GM23338 (cell line): ENCODE results near the gene NXPE2. TPM values are rescaled to one million over a fixed set of nuclear protein-coding genes. Genes with fewer than 3 reads are reported as not detected.

Experiments
- ATAC-seq: fragments of 200-7000 bp; cut with Tn5 transposase; 3 replicates; pipeline ENCODE4 v1.9.1; 2020
- DNase-seq: peaks from one replicate; pipeline ENCODE4 v3.0.0-alpha.2; 2015; ENCODE audit warnings: low spot score
- H2AFZ ChIP-seq: fragments of 200-600 bp; sonication (generic); 2 replicates; pipeline ENCODE4 v1.8.0; 2016; ENCODE audit warnings: antibody characterized with exemption, mild to moderate bottlenecking, moderate library complexity
- H3F3A ChIP-seq: fragments of 200-600 bp; sonication (generic); replicated peaks from 2 replicates; pipeline ENCODE4 v1.8.0; 2017; ENCODE audit warnings: antibody characterized with exemption, mixed run types, low read depth
- H3K27ac ChIP-seq: fragments of 200-600 bp; sonication (generic); 2 replicates; pipeline ENCODE4 v1.6.1; 2016; ENCODE audit warnings: low read depth
- H3K27me3 ChIP-seq: fragments of 200-600 bp; sonication (generic); 2 replicates; pipeline ENCODE4 v1.8.0; 2016; ENCODE audit warnings: mild to moderate bottlenecking, mixed run types, moderate library complexity; ENCODE audit not compliant: insufficient read depth
- H3K36me3 ChIP-seq: fragments of 200-600 bp; sonication (generic); 2 replicates; pipeline ENCODE4 v1.8.0; 2016; ENCODE audit warnings: mild to moderate bottlenecking; ENCODE audit not compliant: insufficient read depth
- H3K4me1 ChIP-seq: fragments of 200-600 bp; sonication (generic); 2 replicates; pipeline ENCODE4 v1.8.0; 2016; ENCODE audit warnings: mild to moderate bottlenecking, moderate library complexity; ENCODE audit not compliant: insufficient read depth
- H3K4me2 ChIP-seq: fragments of 200-600 bp; sonication (generic); 2 replicates; pipeline ENCODE4 v1.7.1; 2017; ENCODE audit warnings: mixed run types
- H3K4me3 ChIP-seq: fragments of 200-600 bp; sonication (generic); 2 replicates; pipeline ENCODE4 v1.6.1; 2016; ENCODE audit warnings: mixed run types
- H3K79me2 ChIP-seq: fragments of 200-600 bp; sonication (generic); replicated peaks from 2 replicates; pipeline ENCODE4 v1.8.0; 2017; ENCODE audit warnings: mild to moderate bottlenecking; ENCODE audit not compliant: insufficient read depth
- H3K9me2 ChIP-seq: fragments of 200-600 bp; sonication (generic); 2 replicates; pipeline ENCODE4 v1.8.0; 2017; ENCODE audit not compliant: insufficient read depth
- H4K20me1 ChIP-seq: fragments of 200-600 bp; sonication (generic); replicated peaks from 2 replicates; pipeline ENCODE4 v1.8.0; 2017; ENCODE audit warnings: mild to moderate bottlenecking; ENCODE audit not compliant: insufficient read depth
- H3K27ac Mint-ChIP-seq: 2 replicates; pipeline ENCODE4 v1.8.0; 2020; ENCODE audit warnings: inconsistent platforms, mild to moderate bottlenecking, moderate library complexity, mixed read lengths
- H3K27me3 Mint-ChIP-seq: 3 replicates; pipeline ENCODE4 v1.8.0; 2022; ENCODE audit warnings: low read depth, mild to moderate bottlenecking, moderate library complexity, mixed read lengths, inconsistent platforms; ENCODE audit not compliant: insufficient read depth, poor library complexity
- H3K36me3 Mint-ChIP-seq: 3 replicates; pipeline ENCODE4 v1.8.0; 2021; ENCODE audit warnings: low read depth, mild to moderate bottlenecking, inconsistent platforms, moderate library complexity, mixed read lengths
- H3K4me1 Mint-ChIP-seq: 3 replicates; pipeline ENCODE4 v1.8.0; 2020; ENCODE audit warnings: mild to moderate bottlenecking, inconsistent platforms, mixed read lengths
- H3K4me3 Mint-ChIP-seq: 3 replicates; pipeline ENCODE4 v1.8.0; 2021; ENCODE audit warnings: moderate library complexity, mild to moderate bottlenecking, inconsistent platforms, mixed read lengths
- H3K9me3 Mint-ChIP-seq: 3 replicates; pipeline ENCODE4 v1.8.0; 2020; ENCODE audit warnings: moderate library complexity, mild to moderate bottlenecking, inconsistent platforms, mixed read lengths
- CREB1 ChIP-seq: fragments of 250-450 bp; sonication (Bioruptor Pico); IDR thresholded peaks from 2 replicates; pipeline ENCODE4 v1.5.0; 2020; ENCODE audit warnings: low read depth, mild to moderate bottlenecking, moderate library complexity
- CTCF ChIP-seq, 2 experiments: fragments of 200-600 bp in 1 of 2; sonication (generic) in 1 of 2; conservative IDR thresholded peaks; 2 replicates each; pipeline versions ENCODE4 v1.5.1 to v1.6.1; 2016 to 2017; ENCODE audit warnings: antibody characterized with exemption in 2 of 2, low read depth in 2 of 2, mild to moderate bottlenecking in 2 of 2, moderate library complexity in 1 of 2
- ETS1 ChIP-seq: IDR thresholded peaks from 2 replicates; pipeline ENCODE4 v1.6.1; 2016; ENCODE audit warnings: antibody characterized with exemption
- EZH2 ChIP-seq: fragments of 200-600 bp; sonication (generic); IDR thresholded peaks from one replicate; pipeline ENCODE4 v1.8.0; 2017; ENCODE audit warnings: antibody characterized with exemption, mild to moderate bottlenecking, low read depth; ENCODE audit not compliant: unreplicated experiment
- EZH2phosphoT487 ChIP-seq: fragments of 200-600 bp; sonication (generic); IDR thresholded peaks from one replicate; pipeline ENCODE4 v1.8.1; 2018; ENCODE audit warnings: antibody characterized with exemption; ENCODE audit not compliant: unreplicated experiment
- JUNB ChIP-seq: IDR thresholded peaks from one replicate; pipeline ENCODE4 v1.6.1; 2016; ENCODE audit warnings: antibody characterized with exemption; ENCODE audit not compliant: unreplicated experiment
- NANOG ChIP-seq: IDR thresholded peaks from 2 replicates; pipeline ENCODE4 v1.6.1; 2016; ENCODE audit warnings: antibody characterized with exemption, borderline replicate concordance
- POLR2AphosphoS5 ChIP-seq: IDR thresholded peaks from 2 replicates; pipeline ENCODE4 v1.6.1; 2016; ENCODE audit warnings: antibody characterized with exemption, low read depth
- REST ChIP-seq: IDR thresholded peaks from one replicate; pipeline ENCODE4 v1.6.1; 2018; ENCODE audit warnings: antibody characterized with exemption; ENCODE audit not compliant: unreplicated experiment
- STAT1 ChIP-seq: IDR thresholded peaks from one replicate; pipeline ENCODE4 v1.6.1; 2016; ENCODE audit warnings: antibody characterized with exemption; ENCODE audit not compliant: unreplicated experiment
- ZNF462 ChIP-seq: fragments of 250-450 bp; sonication (Bioruptor Pico); IDR thresholded peaks from 2 replicates; pipeline ENCODE4 v1.5.0; 2020; ENCODE audit warnings: mild to moderate bottlenecking, moderate library complexity
- long read RNA-seq: library from polyadenylated mRNA; unstranded; transcript quantifications from one replicate; pipeline ENCODE4 v2.0.0, GENCODE V29; 2020; ENCODE audit not compliant: unreplicated experiment
- polyA plus RNA-seq: library from polyadenylated mRNA; unstranded; fragments of >200 nt; fragmentation: Nextera tagmentation; extraction: Ambion mirVana; gene quantifications from 2 replicates; pipeline ENCODE4 v1.2.1, GENCODE V29; 2016
- total RNA-seq: library from RNA; depleted of rRNA; stranded (reverse); fragments of >200 nt; shearing (Covaris generic); gene quantifications from 2 replicates; pipeline ENCODE4 v1.2.3, GENCODE V29; 2014; rRNA removed

The NXPE2 gene
- 0.10 and 0.12 TPM in 2 replicates for total RNA-seq
- polyA plus RNA-seq = not detected in 2 replicates
- long read RNA-seq = 0 reads

- ATAC-seq = no peak
- H3K4me2 ChIP-seq = no peak within 1 kb of the TSS
- TF ChIP-seq ETS1 (no peak), STAT1 (no peak), JUNB (no peak), POLR2AphosphoS5 (no peak), CTCF (conservative IDR thresholded peaks at IDR 0.05; ENCODE audit: low read depth in 2 of 2) (no peak), EZH2phosphoT487 (no peak), CREB1 (no peak), REST (no peak), NANOG (no peak), ZNF462 (CRISPR knock-in tag) (no peak), EZH2 (no peak)
These were observed at the start of gene NXPE2 for GRCh38 chr11:114678125-114679036. TSS of gene NXPE2 (plus strand) at chr11:114678527. CDS start at chr11:114678576, 49 bp downstream.

More at GRCh38 chr11:114678125-114679036, at the start of gene NXPE2:
- H3K9me3 Mint-ChIP-seq = peaks cover 38% of the 10 kb centered on the region
- no peaks in the 10 kb centered on the region; the same call in 1 of the 2 replicates for H3K9me2 ChIP-seq
- no peak within 1 kb of the TSS for H3K4me3 ChIP-seq
- no peak within 1 kb of the TSS for H2AFZ ChIP-seq
- DNase-seq = no peak
- peaks cover 12% of the 10 kb centered on the region for H3K36me3 ChIP-seq
- no peaks in the 10 kb centered on the region for H3K79me2 ChIP-seq
- no peak within 1 kb of the TSS for H3K4me3 Mint-ChIP-seq
- H3K27me3 ChIP-seq = no peaks in the 10 kb centered on the region
- H3K27me3 Mint-ChIP-seq = no peaks in the 10 kb centered on the region
- peaks cover 10% of the 10 kb centered on the region; the same call in 2 of the 3 replicates for H3K36me3 Mint-ChIP-seq
- H3K4me1 ChIP-seq = no peaks in the 10 kb centered on the region
- no peaks in the 10 kb centered on the region for H3F3A ChIP-seq
- no peaks in the 10 kb centered on the region for H4K20me1 ChIP-seq
- H3K27ac Mint-ChIP-seq = no peak within 1 kb of the TSS
- no peak within 1 kb of the TSS for H3K27ac ChIP-seq
- H3K4me1 Mint-ChIP-seq = no peaks in the 10 kb centered on the region
